ENCODE measurements around the gene SLIT3. TPM values are rescaled to one million over a fixed set of nuclear protein-coding genes. Genes with fewer than 3 reads are reported as not detected.

Gene SLIT3
- total and polyA plus RNA-seq, 2 donors (not counting 3 experiments of a cell fraction or from before 2014, with no cell fraction given): 0.90 to 1.0 TPM

GRCh38 chr5:168669668-168670378 lies 631.1 kb downstream of the SLIT3 start:
- Histone ChIP-seq H4K20me1 (replicated peaks; ENCODE audit: control insufficient read depth, extremely low read depth, insufficient read depth, low read length) (no peaks in the 10 kb centered on the region), H3K9me1 (replicated peaks; ENCODE audit: control insufficient read depth, extremely low read depth, insufficient read depth, low read length) (no peaks in the 10 kb centered on the region), H3K9me3 (replicated peaks; ENCODE audit: control insufficient read depth, insufficient read depth, low read length) (no peaks in the 10 kb centered on the region), H3K4me3 (replicated peaks in 1 of 3; ENCODE audit: insufficient read depth in 1 of 3, low read depth in 1 of 3, low read length in 3 of 3) (no peak overlapping the region), H3K27me3 (ENCODE audit: control insufficient read depth in 2 of 2, insufficient read depth in 2 of 2, low read length in 2 of 2) (no peaks in the 10 kb centered on the region), H3K4me2 (ENCODE audit: insufficient read depth, low read length) (no peak overlapping the region), H3K79me2 (ENCODE audit: control insufficient read depth, insufficient read depth, low read length) (no peaks in the 10 kb centered on the region), H3K4me1 (ENCODE audit: control insufficient read depth, extremely low read depth, insufficient read depth, low read length) (no peaks in the 10 kb centered on the region), H3K27ac (ENCODE audit: insufficient read depth, low read depth, low read length) (no peak overlapping the region), H3K36me3 (ENCODE audit: control insufficient read depth in 2 of 2, extremely low read depth in 1 of 2, insufficient read depth in 2 of 2, low read length in 2 of 2) (no peaks in the 10 kb centered on the region), H3K9ac (replicated peaks; ENCODE audit: extremely low read depth, insufficient read depth, low read length) (no peak overlapping the region), H2AFZ (ENCODE audit: low read depth, low read length) (no peak overlapping the region)
- no TSS peak for BruUV-seq (replicated peaks)
- CTCF ChIA-PET: no interaction called here
- dilution Hi-C loops (cut with MboI; ENCODE audit: extremely low pct_ligation_motif_present, low sequenced_read_pairs) (no loop called here), intact Hi-C loops (cut with micrococcal nuclease) (no loop called here)
- DNase-seq (ENCODE audit: low read depth, low spot score) (no peak), FAIRE-seq (no peak)
- TF ChIP-seq JUN (IDR thresholded peaks at IDR 0.05; ENCODE audit: borderline replicate concordance, insufficient read depth, insufficient read length, low read depth) (no peak), GATA2 (IDR thresholded peaks at IDR 0.05; ENCODE audit: insufficient read depth, insufficient read length, low read depth, low read length) (no peak)
- POLR2A ChIA-PET: no interaction called here

GRCh38 chr5:168669156-168669555 lies 631.8 kb downstream of the SLIT3 start:
- DNase-seq (ENCODE audit: low read depth, low spot score) (no peak), FAIRE-seq (no peak)
- no peaks in the 10 kb centered on the region for H3K36me3 ChIP-seq (ENCODE audit: control insufficient read depth in 2 of 2, extremely low read depth in 1 of 2, insufficient read depth in 2 of 2, low read length in 2 of 2)
- no peaks in the 10 kb centered on the region for H3K9me3 ChIP-seq (replicated peaks; ENCODE audit: control insufficient read depth, insufficient read depth, low read length)
- CTCF ChIA-PET: no interaction called here
- no peaks in the 10 kb centered on the region for H4K20me1 ChIP-seq (replicated peaks; ENCODE audit: control insufficient read depth, extremely low read depth, insufficient read depth, low read length)
- dilution Hi-C loops (cut with MboI; ENCODE audit: extremely low pct_ligation_motif_present, low sequenced_read_pairs): no loop called here
- H2AFZ ChIP-seq (ENCODE audit: low read depth, low read length): no peak overlapping the region
- TF ChIP-seq JUN (IDR thresholded peaks at IDR 0.05; ENCODE audit: borderline replicate concordance, insufficient read depth, insufficient read length, low read depth) (no peak), MYC (IDR thresholded peaks at IDR 0.05; ENCODE audit: low read depth, low read length) (no peak), POLR2A (IDR thresholded peaks at IDR 0.05; ENCODE audit: low read depth, low read length) (no peak), EZH2 (IDR thresholded peaks at IDR 0.05; ENCODE audit: borderline replicate concordance, low read depth, low read length, severe bottlenecking) (no peak), FOS (IDR thresholded peaks at IDR 0.05; ENCODE audit: borderline replicate concordance, insufficient read depth, low read length) (no peak), GATA2 (IDR thresholded peaks at IDR 0.05; ENCODE audit: insufficient read depth, insufficient read length, low read depth, low read length) (no peak), CTCF (IDR thresholded peaks at IDR 0.05; ENCODE audit: extremely low read depth in 1 of 2, insufficient read depth in 1 of 2, low read depth in 1 of 2, low read length in 2 of 2) (no peak), MAX (IDR thresholded peaks at IDR 0.05; ENCODE audit: insufficient read depth, insufficient read length) (no peak), POLR2AphosphoS5 (IDR thresholded peaks at IDR 0.05; ENCODE audit: insufficient read depth, low read depth, low read length) (no peak)
- no peak overlapping the region for H3K4me2 ChIP-seq (ENCODE audit: insufficient read depth, low read length)
- BruUV-seq (replicated peaks): no TSS peak
- no peak overlapping the region for H3K27ac ChIP-seq (ENCODE audit: insufficient read depth, low read depth, low read length)
- H3K27me3 ChIP-seq (ENCODE audit: control insufficient read depth in 2 of 2, insufficient read depth in 2 of 2, low read length in 2 of 2): no peaks in the 10 kb centered on the region
- intact Hi-C loops (cut with micrococcal nuclease): no loop called here
- H3K9ac ChIP-seq (replicated peaks; ENCODE audit: extremely low read depth, insufficient read depth, low read length): no peak overlapping the region
- no peaks in the 10 kb centered on the region for H3K79me2 ChIP-seq (ENCODE audit: control insufficient read depth, insufficient read depth, low read length)
- no peaks in the 10 kb centered on the region for H3K9me1 ChIP-seq (replicated peaks; ENCODE audit: control insufficient read depth, extremely low read depth, insufficient read depth, low read length)
- POLR2A ChIA-PET: no interaction called here
- H3K4me3 ChIP-seq (replicated peaks in 1 of 3; ENCODE audit: insufficient read depth in 1 of 3, low read depth in 1 of 3, low read length in 3 of 3): no peak overlapping the region
- H3K4me1 ChIP-seq (ENCODE audit: control insufficient read depth, extremely low read depth, insufficient read depth, low read length): no peaks in the 10 kb centered on the region
